CD4-positive, alpha-beta T cell treated with Interferon gamma for 1 hour (primary cell): ENCODE data around the gene TVP23A.
"Not testable (repeated sequence)": the region's sequence is repeated elsewhere in the genome, so short reads cannot be mapped to it uniquely, and the experiment has no call there.

Source experiments
- DNase-seq: peaks from one replicate; pipeline ENCODE4 v3.0.0-alpha.2; 2020

Gene TVP23A

GRCh38 chr16:10791048-10791447, 27.5 kb downstream of the TVP23A start:
- DNase-seq: no peak

GRCh38 chr16:10788630-10789029, 30.0 kb downstream of the TVP23A start:
- not testable (repeated sequence) for DNase-seq

GRCh38 chr16:10787304-10787703, 31.3 kb downstream of the TVP23A start:
- peak; percentile 10 for DNase-seq

GRCh38 chr16:10782628-10783027, 36.0 kb downstream of the TVP23A start:
- no peak for DNase-seq

GRCh38 chr16:10780628-10781027, 38.0 kb downstream of the TVP23A start:
- no peak for DNase-seq

- not testable (repeated sequence) for DNase-seq
Observed at GRCh38 chr16:10779908-10780307, 38.7 kb downstream of the TVP23A start.

GRCh38 chr16:10777356-10777755, 41.2 kb downstream of the TVP23A start:
- no peak for DNase-seq

- DNase-seq: not testable (repeated sequence)
Observed at GRCh38 chr16:10776923-10777322, 41.7 kb downstream of the TVP23A start.

- DNase-seq: no peak
Observed at GRCh38 chr16:10776280-10776679, 42.3 kb downstream of the TVP23A start.

- DNase-seq: peak; percentile 11
Observed at GRCh38 chr16:10770907-10771306, 47.7 kb downstream of the TVP23A start.

GRCh38 chr16:10769381-10769780, 49.2 kb downstream of the TVP23A start:
- no peak for DNase-seq

- no peak for DNase-seq
Observed at GRCh38 chr16:10767127-10767526, 51.5 kb downstream of the TVP23A start.

- peak; percentile 53 for DNase-seq
Observed at GRCh38 chr16:10765772-10766171, 52.8 kb downstream of the TVP23A start.

GRCh38 chr16:10763456-10763855, 55.1 kb downstream of the TVP23A start:
- no peak for DNase-seq

- no peak for DNase-seq
Observed at GRCh38 chr16:10762336-10763016, 56.1 kb downstream of the TVP23A start.

GRCh38 chr16:10761373-10761772, 57.2 kb downstream of the TVP23A start:
- DNase-seq: no peak

GRCh38 chr16:10760858-10761257, 57.7 kb downstream of the TVP23A start:
- no peak for DNase-seq

- no peak for DNase-seq
Observed at GRCh38 chr16:10756574-10756973, 62.0 kb downstream of the TVP23A start.

GRCh38 chr16:10754941-10755340, 63.7 kb downstream of the TVP23A start:
- no peak for DNase-seq

GRCh38 chr16:10753670-10754069, 64.9 kb downstream of the TVP23A start:
- no peak for DNase-seq

GRCh38 chr16:10752843-10753523, 65.6 kb downstream of the TVP23A start:
- peak; percentile 59 for DNase-seq

- DNase-seq: no peak
Observed at GRCh38 chr16:10751291-10751697, 67.3 kb downstream of the TVP23A start.

GRCh38 chr16:10750793-10751192, 67.8 kb downstream of the TVP23A start:
- DNase-seq: no peak

GRCh38 chr16:10745841-10746240, 72.8 kb downstream of the TVP23A start:
- no peak for DNase-seq
